ENCODE measurements around the gene TACR2.

The TACR2 gene

GRCh38 chr10:69405221-69405620, 11.5 kb downstream of the TACR2 start:
- DNase-seq (ENCODE audit: insufficient read length, low spot score) (no peak), FAIRE-seq (no peak)

- FAIRE-seq (no peak), DNase-seq (ENCODE audit: insufficient read length, low spot score) (no peak)
Measured at GRCh38 chr10:69404786-69405185, 11.9 kb downstream of the TACR2 start.

GRCh38 chr10:69403519-69403918, 13.2 kb downstream of the TACR2 start:
- FAIRE-seq (no peak), DNase-seq (ENCODE audit: insufficient read length, low spot score) (no peak)

- DNase-seq (ENCODE audit: insufficient read length, low spot score): no peak
- FAIRE-seq: no peak
Measured at GRCh38 chr10:69403066-69403465, 13.7 kb downstream of the TACR2 start.

GRCh38 chr10:69402386-69402785, 14.3 kb downstream of the TACR2 start:
- DNase-seq (ENCODE audit: insufficient read length, low spot score): no peak
- no peak for FAIRE-seq

- no peak for DNase-seq (ENCODE audit: insufficient read length, low spot score)
- no peak for FAIRE-seq
Measured at GRCh38 chr10:69401416-69401815, 15.3 kb downstream of the TACR2 start.

- DNase-seq (ENCODE audit: insufficient read length, low spot score) (no peak), FAIRE-seq (no peak)
Measured at GRCh38 chr10:69400936-69401335, 15.8 kb downstream of the TACR2 start.

- DNase-seq (ENCODE audit: insufficient read length, low spot score) (no peak), FAIRE-seq (no peak)
Measured at GRCh38 chr10:69398466-69398865, 18.3 kb downstream of the TACR2 start.

GRCh38 chr10:69397972-69398371, 18.7 kb downstream of the TACR2 start:
- no peak for FAIRE-seq
- no peak for DNase-seq (ENCODE audit: insufficient read length, low spot score)

- no peak for DNase-seq (ENCODE audit: insufficient read length, low spot score)
- FAIRE-seq: no peak
Measured at GRCh38 chr10:69394020-69394419, 22.7 kb downstream of the TACR2 start.

GRCh38 chr10:69392481-69393000, 24.2 kb downstream of the TACR2 start:
- DNase-seq (ENCODE audit: insufficient read length, low spot score): peak; percentile 80
- no peak for FAIRE-seq

GRCh38 chr10:69391158-69391557, 25.6 kb downstream of the TACR2 start:
- FAIRE-seq (no peak), DNase-seq (ENCODE audit: insufficient read length, low spot score) (no peak)

GRCh38 chr10:69389827-69390490, 26.8 kb downstream of the TACR2 start:
- no peak for FAIRE-seq
- DNase-seq (ENCODE audit: insufficient read length, low spot score): no peak

GRCh38 chr10:69388488-69388887, 28.2 kb downstream of the TACR2 start:
- no peak for DNase-seq (ENCODE audit: insufficient read length, low spot score)
- no peak for FAIRE-seq

GRCh38 chr10:69387500-69387899, 29.2 kb downstream of the TACR2 start:
- FAIRE-seq (no peak), DNase-seq (ENCODE audit: insufficient read length, low spot score) (no peak)

GRCh38 chr10:69385454-69386350, 31.0 kb downstream of the TACR2 start:
- FAIRE-seq: no peak
- no peak for DNase-seq (ENCODE audit: insufficient read length, low spot score)

GRCh38 chr10:69384320-69384719, 32.4 kb downstream of the TACR2 start:
- no peak for DNase-seq (ENCODE audit: insufficient read length, low spot score)
- FAIRE-seq: no peak

GRCh38 chr10:69383558-69383957, 33.2 kb downstream of the TACR2 start:
- FAIRE-seq (no peak), DNase-seq (ENCODE audit: insufficient read length, low spot score) (no peak)

- DNase-seq (ENCODE audit: insufficient read length, low spot score): peak; percentile 45
- no peak for FAIRE-seq
Measured at GRCh38 chr10:69382382-69383117, 34.2 kb downstream of the TACR2 start.

GRCh38 chr10:69379800-69380199, 36.9 kb downstream of the TACR2 start:
- DNase-seq (ENCODE audit: insufficient read length, low spot score) (no peak), FAIRE-seq (no peak)

GRCh38 chr10:69377933-69378332, 38.8 kb downstream of the TACR2 start:
- FAIRE-seq (no peak), DNase-seq (ENCODE audit: insufficient read length, low spot score) (no peak)

Data from HTR-8/SVneo (cell line).